Sigmoid colon (tissue), 7 donors: ENCODE results near the gene POU6F1. TPM values are rescaled to one million over a fixed set of nuclear protein-coding genes. Genes with fewer than 3 reads are reported as not detected.

Source experiments
- DNase-seq: peaks from one replicate; pipeline ENCODE4 v3.0.0-alpha.2; 2019
- H3K27ac ChIP-seq, 4 donors: fragments of 200-600 bp; sonication (generic); one replicate each; pipeline ENCODE4 v1.5.1; 2016 to 2019; ENCODE audit warnings: mild to moderate bottlenecking in 1 of 4
- H3K27me3 ChIP-seq, 3 donors: fragments of 200-600 bp; sonication (generic); one replicate each; pipeline ENCODE4 v1.5.1; 2019; ENCODE audit warnings: mild to moderate bottlenecking in 1 of 3
- H3K36me3 ChIP-seq, 4 donors: fragments of 200-600 bp; sonication (generic); one replicate each; pipeline ENCODE4 v1.5.1; 2016 to 2019
- H3K4me1 ChIP-seq, 4 donors: fragments of 200-600 bp; sonication (generic); one replicate each; pipeline ENCODE4 v1.5.1; 2017 to 2019
- H3K4me3 ChIP-seq, 4 donors: fragments of 200-600 bp; sonication (generic); one replicate each; pipeline ENCODE4 v1.5.1; 2017 to 2019; ENCODE audit warnings: mild to moderate bottlenecking in 2 of 4, moderate library complexity in 1 of 4
- H3K9me3 ChIP-seq, 4 donors: fragments of 200-600 bp in 3 of 4; sonication (generic) in 3 of 4; one replicate each; pipeline versions ENCODE4 v1.5.1 to v1.6.1; 2013 to 2019
- CTCF ChIP-seq, 4 experiments: fragments of 450-650 bp in 3 of 4; fragments of 200-600 bp in 1 of 4; IDR thresholded peaks; one replicate each; pipeline ENCODE4 v1.5.1; 2016 to 2019; ENCODE audit warnings: antibody characterized with exemption in 4 of 4, mild to moderate bottlenecking in 3 of 4, moderate library complexity in 2 of 4
- EP300 ChIP-seq, 4 donors: sonication (generic); formaldehyde crosslinking; IDR thresholded peaks; one replicate each; pipeline ENCODE4 v1.6.1; 2017; ENCODE audit warnings: antibody characterized with exemption in 4 of 4
- POLR2A ChIP-seq, 2 donors: fragments of 450-650 bp; IDR thresholded peaks; one replicate each; pipeline ENCODE4 v1.6.1; 2016; ENCODE audit warnings: antibody characterized with exemption in 2 of 2, mild to moderate bottlenecking in 2 of 2, moderate library complexity in 2 of 2
- POLR2AphosphoS5 ChIP-seq, 4 donors: sonication (generic); formaldehyde crosslinking; IDR thresholded peaks; one replicate each; pipeline ENCODE4 v1.6.1; 2017; ENCODE audit warnings: antibody characterized with exemption in 4 of 4
- WGBS, 2 donors: extraction: QIAGEN DNeasy Blood & Tissue Kit; methylation state at CpG; one replicate each; pipeline ENCODE4 v1.1.7; 2013; 5-methylcytosine and 5-hydroxymethylcytosine counted together
- intact Hi-C: fragments of 100-400 bp; cut with DNase I; formaldehyde crosslinking; loops from one replicate; pipeline ENCODE4 v1.15.1; 2023
- polyA plus RNA-seq, 3 donors: library from polyadenylated mRNA; stranded (reverse); fragments of 200-250 nt; gene quantifications; one replicate each; pipeline ENCODE4 v1.2.3, GENCODE V29; 2013
- total RNA-seq, 4 donors: library from RNA; depleted of rRNA; stranded (reverse); fragments of >200 nt; gene quantifications; one replicate each; pipeline ENCODE4 v1.1.0, GENCODE V29; 2016
- donor health status: healthy with polysubstance abuse.
- donor health status: Bipolar disorder and iron deficiency.
- donor health status: healthy.

POU6F1 gene
- total and polyA plus RNA-seq, 7 donors, result 1.2 to 15.8 (median 5.8) TPM

GRCh38 chr12:51209259-51209658 is 8.6 kb downstream of the POU6F1 start:
- H3K4me3 ChIP-seq, result no peak overlapping the region
- H3K27me3 ChIP-seq, result no peaks in the 10 kb centered on the region
- no peak overlapping the region for H3K27ac ChIP-seq
- intact Hi-C loops, result no loop called here
- TF ChIP-seq POLR2AphosphoS5 (IDR thresholded peaks at IDR 0.05) (no peak), CTCF (IDR thresholded peaks at IDR 0.05) (no peak), EP300 (IDR thresholded peaks at IDR 0.05) (no peak), POLR2A (IDR thresholded peaks at IDR 0.05) (no peak)
- peaks cover 0 to 17% (median 4%) of the 10 kb centered on the region in 4 donors for H3K36me3 ChIP-seq
- 92 to 97% methylated on average over 2 of the region's 2 CpGs for WGBS, 2 donors
- DNase-seq, result no peak
- H3K9me3 ChIP-seq, result no peaks in the 10 kb centered on the region
- no peaks in the 10 kb centered on the region for H3K4me1 ChIP-seq

GRCh38 chr12:51208016-51208660 is 9.7 kb downstream of the POU6F1 start:
- Histone ChIP-seq H3K4me3 (no peak overlapping the region), H3K27me3 (no peaks in the 10 kb centered on the region), H3K9me3 (no peaks in the 10 kb centered on the region), H3K27ac (no peak overlapping the region), H3K36me3 (peaks cover 0 to 27% (median 6%) of the 10 kb centered on the region in 4 donors), H3K4me1 (no peaks in the 10 kb centered on the region)
- TF ChIP-seq POLR2AphosphoS5 (IDR thresholded peaks at IDR 0.05), result no peak
- no peak for TF ChIP-seq CTCF (IDR thresholded peaks at IDR 0.05)
- TF ChIP-seq EP300 (IDR thresholded peaks at IDR 0.05), result no peak
- TF ChIP-seq POLR2A (IDR thresholded peaks at IDR 0.05), result no peak
- WGBS, 2 donors, result 90 to 91% methylated on average over 7 of the region's 7 CpGs
- intact Hi-C loops, result no loop called here
- DNase-seq, result no peak

GRCh38 chr12:51205350-51205749 is 12.5 kb downstream of the POU6F1 start:
- Histone ChIP-seq H3K4me1 (no peaks in the 10 kb centered on the region), H3K4me3 (no peak overlapping the region), H3K27me3 (no peaks in the 10 kb centered on the region), H3K9me3 (no peaks in the 10 kb centered on the region), H3K27ac (no peak overlapping the region), H3K36me3 (peaks cover 0 to 34% (median 5%) of the 10 kb centered on the region in 4 donors)
- no peak for DNase-seq
- intact Hi-C loops, result no loop called here
- 93 to 95% methylated on average over 6 of the region's 6 CpGs for WGBS, 2 donors
- TF ChIP-seq POLR2A (IDR thresholded peaks at IDR 0.05) (no peak), POLR2AphosphoS5 (IDR thresholded peaks at IDR 0.05) (no peak), CTCF (IDR thresholded peaks at IDR 0.05) (no peak), EP300 (IDR thresholded peaks at IDR 0.05) (no peak)

GRCh38 chr12:51202718-51203117 is 15.1 kb downstream of the POU6F1 start:
- Histone ChIP-seq H3K4me1 (no peaks in the 10 kb centered on the region), H3K27me3 (no peaks in the 10 kb centered on the region), H3K27ac (no peak overlapping the region), H3K4me3 (no peak overlapping the region), H3K9me3 (no peaks in the 10 kb centered on the region), H3K36me3 (peaks cover 0 to 36% (median 7%) of the 10 kb centered on the region in 4 donors)
- intact Hi-C loops, result no loop called here
- no peak for DNase-seq
- WGBS, 2 donors, result 88 to 91% methylated on average over 5 of the region's 5 CpGs
- TF ChIP-seq CTCF (IDR thresholded peaks at IDR 0.05), result no peak
- TF ChIP-seq POLR2A (IDR thresholded peaks at IDR 0.05), result no peak
- no peak for TF ChIP-seq EP300 (IDR thresholded peaks at IDR 0.05)
- TF ChIP-seq POLR2AphosphoS5 (IDR thresholded peaks at IDR 0.05), result no peak

- 94 to 95% methylated on average over 9 of the region's 9 CpGs for WGBS, 2 donors
- DNase-seq, result no peak
- Histone ChIP-seq H3K9me3 (no peaks in the 10 kb centered on the region), H3K36me3 (peaks cover 0 to 31% (median 6%) of the 10 kb centered on the region in 4 donors), H3K27ac (no peak overlapping the region), H3K4me3 (no peak overlapping the region), H3K27me3 (no peaks in the 10 kb centered on the region), H3K4me1 (no peaks in the 10 kb centered on the region)
- TF ChIP-seq EP300 (IDR thresholded peaks at IDR 0.05) (no peak), CTCF (IDR thresholded peaks at IDR 0.05) (no peak), POLR2A (IDR thresholded peaks at IDR 0.05) (no peak), POLR2AphosphoS5 (IDR thresholded peaks at IDR 0.05) (no peak)
- intact Hi-C loops, result no loop called here
These were observed 17.1 kb downstream of the POU6F1 start for GRCh38 chr12:51200806-51201205.
